GM18517 (cell line): ENCODE results near the gene FOCAD.

Experiments
- ATAC-seq: cut with Tn5 transposase; IDR thresholded peaks from one replicate; pipeline ENCODE4 v1.9.1; 2021; ENCODE audit warnings: mild to moderate bottlenecking, moderate library complexity; ENCODE audit not compliant: unreplicated experiment

FOCAD gene

DNA sequence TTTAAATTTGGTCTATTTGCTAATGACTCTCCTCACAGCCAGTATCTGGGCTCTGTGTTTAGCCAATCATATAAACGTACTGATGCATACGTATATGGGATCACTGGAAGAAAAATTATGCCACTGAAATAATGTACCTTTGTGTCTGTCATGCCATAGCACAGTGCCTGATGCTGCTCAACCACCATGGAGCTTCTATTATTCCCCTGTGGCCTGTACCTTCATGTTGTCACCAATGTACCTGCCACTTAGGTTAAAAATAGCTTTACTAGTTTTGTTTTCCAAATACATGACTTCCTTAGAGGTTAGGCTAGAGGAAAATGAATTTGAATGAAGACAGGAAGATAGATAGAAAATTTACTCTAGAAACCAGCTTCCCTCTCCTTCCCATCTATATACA, 312.8 kb downstream of the FOCAD start:
- ATAC-seq = peak; percentile 80

DNA sequence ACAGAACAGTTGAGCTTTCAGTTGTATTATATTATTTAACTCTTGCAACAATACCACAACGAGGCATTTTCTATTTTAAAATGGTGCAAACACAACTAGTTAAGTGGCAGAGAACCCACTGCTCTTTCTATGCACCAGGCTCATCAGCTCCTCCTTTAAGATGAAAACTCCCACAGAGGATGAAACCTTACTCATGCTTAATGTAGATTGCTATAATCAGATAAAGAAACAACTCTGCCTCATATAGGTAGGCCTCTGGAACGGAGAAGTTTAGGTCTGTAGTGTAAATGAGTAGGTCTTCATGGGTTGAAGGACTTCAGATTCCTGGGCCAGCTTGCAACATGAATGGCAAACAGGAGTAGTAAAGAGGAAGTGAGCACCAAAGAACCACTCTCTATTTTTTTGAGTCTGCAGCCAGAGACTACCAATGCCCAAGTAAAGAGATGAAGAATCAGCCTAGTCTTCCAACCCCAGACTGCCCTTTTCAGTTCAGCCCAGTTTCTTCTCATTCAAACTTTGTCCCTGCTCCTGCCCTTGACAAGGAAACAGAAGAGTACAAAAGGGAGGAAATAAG, 313.5 kb downstream of the FOCAD start:
- ATAC-seq = peak; percentile 71

DNA sequence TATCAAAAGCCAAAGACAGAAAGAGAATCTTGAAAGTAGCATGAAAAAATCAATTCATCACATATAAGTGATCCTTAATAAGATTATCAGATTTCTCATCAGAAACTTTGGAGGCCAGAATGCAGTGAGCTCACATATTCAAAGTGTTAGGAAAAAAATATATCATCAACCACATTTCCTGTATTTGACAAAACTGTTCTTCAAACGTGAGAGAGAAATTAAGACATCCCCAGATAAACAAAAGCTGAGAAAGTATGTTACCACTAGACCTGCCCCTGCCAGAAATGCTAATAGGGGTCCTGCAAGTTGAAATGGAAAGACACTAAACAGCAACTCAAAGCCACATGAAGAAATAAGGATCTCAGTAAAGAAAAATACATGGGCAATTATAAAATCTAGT, 317.5 kb downstream of the FOCAD start:
- no peak for ATAC-seq

- ATAC-seq = no peak
These were observed 318.0 kb downstream of the FOCAD start for GRCh38 chr9:21002040-21002439.

DNA sequence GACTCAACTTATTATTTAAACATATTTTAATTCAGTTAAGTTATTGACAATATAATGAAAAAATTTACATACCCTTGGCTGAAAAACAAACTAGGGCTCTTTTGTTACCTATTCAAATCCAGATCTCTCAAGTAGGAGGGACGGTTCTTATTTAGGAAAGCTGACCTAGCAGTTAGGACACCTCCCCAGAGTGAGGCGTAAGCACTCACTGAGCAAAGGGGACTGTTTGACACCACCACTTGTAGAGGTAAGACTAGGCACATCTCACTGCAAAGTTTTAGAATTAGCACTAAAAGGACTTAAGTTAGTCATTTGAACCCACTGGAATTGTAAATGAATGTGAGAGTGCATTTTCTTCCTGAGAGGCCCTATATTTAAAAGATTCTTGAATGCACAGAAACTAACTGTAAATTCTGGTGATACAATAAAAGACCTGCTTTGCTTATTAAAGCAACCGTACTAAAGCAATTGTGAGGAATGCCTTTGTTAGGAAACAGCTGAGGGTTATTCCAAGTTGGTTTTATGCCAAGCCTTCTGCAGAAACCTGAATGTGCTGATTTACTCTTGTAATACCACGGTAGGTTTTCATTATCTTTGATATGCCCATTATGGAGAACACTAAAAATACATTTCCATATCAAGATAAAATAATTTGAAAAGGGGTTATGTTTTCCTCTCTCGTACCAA, 331.2 kb downstream of the FOCAD start:
- no peak for ATAC-seq

GRCh38 chr9:21015995-21016394, 331.9 kb downstream of the FOCAD start:
- no peak for ATAC-seq

GRCh38 chr9:21016701-21017491, 332.8 kb downstream of the FOCAD start:
- no peak for ATAC-seq

DNA sequence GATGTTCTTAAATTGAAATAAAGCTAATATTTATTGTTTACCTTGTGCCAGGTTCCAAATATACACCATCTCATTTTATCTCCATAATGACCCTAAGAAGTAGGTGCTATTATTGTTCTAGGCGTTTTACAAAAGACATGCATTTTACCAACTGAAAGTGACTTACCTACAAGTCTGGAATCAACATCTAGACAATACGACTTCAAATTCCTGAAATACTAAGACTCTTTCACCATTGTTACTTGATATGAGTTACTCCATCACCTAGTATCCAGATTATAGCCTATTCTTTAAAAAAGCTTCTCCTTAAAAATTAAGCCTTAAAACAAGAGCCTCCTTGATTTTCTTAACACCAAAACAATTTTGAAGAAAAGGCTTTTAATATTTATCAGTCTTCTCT, 334.1 kb downstream of the FOCAD start:
- ATAC-seq = no peak

DNA sequence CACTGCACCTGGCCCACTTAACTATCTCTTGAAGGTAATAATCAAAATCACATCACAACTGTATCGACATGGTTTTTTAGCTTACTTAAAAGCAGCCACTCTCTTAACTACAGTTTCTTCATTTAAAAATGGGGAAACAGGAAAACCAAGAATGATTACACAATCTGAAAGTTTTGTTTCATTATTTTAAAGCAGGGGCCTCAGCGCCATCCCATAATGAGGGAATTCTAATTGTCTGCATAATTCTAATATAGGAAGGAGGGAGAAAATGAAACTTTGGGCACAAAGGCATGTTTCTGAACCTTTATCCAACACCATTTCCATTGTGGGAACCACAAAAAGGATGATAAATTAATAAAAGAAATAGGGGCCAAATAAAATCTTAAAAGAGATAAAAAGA, 339.8 kb downstream of the FOCAD start:
- ATAC-seq = no peak

DNA sequence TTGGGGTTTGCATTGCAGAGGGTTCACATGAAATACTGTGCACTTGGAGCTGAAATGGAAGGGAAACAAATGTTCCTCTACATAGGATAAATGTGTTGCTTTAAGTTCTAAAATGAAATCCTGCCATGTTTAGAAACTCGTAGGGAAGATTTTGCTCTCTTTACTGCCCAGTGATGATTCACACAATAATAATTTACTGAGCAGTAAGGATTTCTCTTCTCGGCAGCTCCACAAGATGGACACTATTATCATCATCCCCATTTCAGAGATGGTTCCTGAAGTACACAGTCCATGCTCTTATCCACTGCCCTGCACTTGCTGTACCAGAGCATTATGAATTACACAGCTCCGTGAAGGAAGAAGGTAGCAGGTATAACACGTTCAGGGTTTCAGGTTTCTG, 343.2 kb downstream of the FOCAD start:
- no peak for ATAC-seq

DNA sequence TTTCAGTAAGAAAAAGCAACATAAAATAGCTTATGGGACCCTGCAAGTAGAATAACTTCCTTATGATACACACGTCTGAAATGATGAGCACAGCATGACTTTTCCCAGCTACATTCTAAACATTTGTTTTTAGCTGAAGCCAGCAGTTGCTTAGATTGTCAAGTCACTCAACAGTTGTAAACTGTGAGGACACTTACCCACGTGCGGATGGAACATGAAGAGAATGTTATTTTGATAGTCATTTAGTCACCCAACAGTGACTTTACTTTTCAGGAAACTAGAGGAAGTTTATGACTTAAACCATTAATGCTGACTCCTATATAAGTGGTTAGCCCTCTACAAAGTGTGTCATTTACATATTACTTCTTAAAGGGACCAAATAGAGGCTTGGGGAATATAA, 344.4 kb downstream of the FOCAD start:
- no peak for ATAC-seq

DNA sequence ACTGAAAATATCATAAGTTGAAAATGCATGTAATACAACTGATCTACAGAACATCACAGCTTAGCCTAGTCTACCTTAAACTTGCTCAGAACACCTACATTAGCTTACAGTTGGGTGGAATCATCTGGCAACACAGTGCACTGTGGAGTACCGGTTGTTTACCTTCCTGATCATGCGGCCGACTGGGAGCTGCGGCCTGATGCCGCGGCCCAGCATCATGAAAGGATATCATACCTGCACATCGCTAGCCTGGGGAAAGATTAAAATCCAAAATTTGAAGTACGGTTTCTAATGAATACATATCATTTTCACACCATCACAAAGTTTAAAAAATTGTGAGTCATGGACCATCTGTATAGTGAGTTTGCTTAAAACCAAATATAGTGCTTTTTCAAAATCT, 345.6 kb downstream of the FOCAD start:
- ATAC-seq = no peak

DNA sequence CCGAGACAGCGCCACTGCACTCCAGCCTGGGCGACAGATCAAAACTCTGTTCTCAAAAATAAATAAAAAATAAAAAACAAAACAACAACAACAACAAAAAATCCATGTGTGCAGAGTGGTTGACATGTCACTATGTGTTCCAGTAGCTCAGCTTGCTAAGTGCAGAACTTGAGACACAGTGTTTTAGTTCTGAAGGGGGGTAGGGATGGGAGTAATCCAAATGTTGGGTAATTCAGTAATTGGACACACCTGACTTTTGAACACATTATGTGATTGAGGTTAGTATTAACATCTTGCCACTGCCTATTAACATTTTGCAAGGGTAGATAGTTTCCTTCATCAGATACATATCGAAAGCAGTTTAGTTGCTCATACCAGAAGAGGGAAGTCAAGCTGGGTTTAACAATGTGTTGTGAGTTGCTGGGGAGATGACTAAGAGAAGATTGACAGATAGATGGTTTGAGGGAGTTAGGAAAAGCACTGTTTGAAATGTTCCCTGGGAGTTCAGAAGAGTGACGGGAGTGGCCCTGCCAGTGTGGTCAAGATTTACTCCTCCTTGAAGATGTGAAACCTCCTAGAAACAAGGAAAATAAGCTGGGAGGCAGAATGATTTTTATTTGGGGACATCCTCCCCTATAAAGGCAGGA, 346.5 kb downstream of the FOCAD start:
- ATAC-seq = peak; percentile 87

- ATAC-seq = peak; percentile 62
These were observed 347.2 kb downstream of the FOCAD start, which contains the start of gene HACD4 for GRCh38 chr9:21031091-21031807. HACD4 (minus strand) TSS chr9:21031640; CDS start chr9:21031590, 50 bp downstream.

GRCh38 chr9:21031808-21032183, 347.7 kb downstream of the FOCAD start:
- no peak for ATAC-seq

- ATAC-seq = no peak
These were observed 353.2 kb downstream of the FOCAD start for GRCh38 chr9:21037278-21037677.

- no peak for ATAC-seq
These were observed 355.2 kb downstream of the FOCAD start for GRCh38 chr9:21039302-21039701.

GRCh38 chr9:21042466-21042865, 358.4 kb downstream of the FOCAD start:
- ATAC-seq = no peak

DNA sequence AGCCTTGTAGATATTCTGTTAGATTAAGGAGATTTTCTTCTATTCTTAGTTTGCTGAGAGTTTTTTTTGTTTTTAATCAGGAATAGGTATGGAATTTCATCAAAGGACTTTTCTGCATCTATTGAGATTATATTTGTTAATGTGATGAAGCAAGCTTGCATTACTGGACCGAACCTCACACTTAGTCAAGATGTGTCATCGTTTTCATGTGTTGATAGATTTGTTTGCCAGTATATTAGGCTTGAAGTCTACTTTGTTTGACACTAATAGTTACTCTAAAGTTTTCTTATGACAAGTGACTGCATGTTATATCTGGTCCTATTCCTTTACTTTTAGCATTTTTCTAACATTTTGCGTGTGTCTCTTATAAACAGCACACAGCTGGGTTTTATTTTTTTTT, 359.8 kb downstream of the FOCAD start:
- ATAC-seq = no peak
